Measurements from ENCODE around the gene WNK2. TPM values are rescaled to one million over a fixed set of nuclear protein-coding genes. Genes with fewer than 3 reads are reported as not detected.
"Not testable (repeated sequence)": the region's sequence is repeated elsewhere in the genome, so short reads cannot be mapped to it uniquely, and the experiment has no call there.

Gene WNK2
- total RNA-seq, 8 experiments from 2014 or later, result 0.77 to 34.3 (median 19.2) TPM

- in situ Hi-C loops (cut with MboI; ENCODE audit: low pct_unique_long_range_greater_than_20kb in 2 of 9, low sequenced_read_pairs in 9 of 9, unreplicated experiment in 9 of 9); ATAC-seq (replicated peaks in 6 of 8); H3K4me1 ChIP-seq (replicated peaks in 1 of 2); H3K4me3 ChIP-seq; H3K27ac ChIP-seq: not testable (repeated sequence)
- 31 to 94% (median 78%) methylated on average over 3 to 8 of the region's 8 CpGs for WGBS, 10 experiments
Measured at GRCh38 chr9:93359907-93360306, 176.0 kb downstream of the WNK2 start.

- 0 to 70% (median 48%) methylated on average over 1 to 3 of the region's 3 CpGs for whole genome bisulfite sequencing, 10 experiments
- no peaks in the 10 kb centered on the region for H3K4me1 ChIP-seq (replicated peaks in 1 of 2)
- H3K27ac ChIP-seq, result no peak overlapping the region
- no peak overlapping the region for H3K4me3 ChIP-seq
- ATAC-seq (replicated peaks in 6 of 8), result no peak
- in situ Hi-C loops (cut with MboI; ENCODE audit: low pct_unique_long_range_greater_than_20kb in 2 of 9, low sequenced_read_pairs in 9 of 9, unreplicated experiment in 9 of 9), result no loop called here
Measured at GRCh38 chr9:93361995-93362394, 178.1 kb downstream of the WNK2 start.

GRCh38 chr9:93364734-93365426, 180.9 kb downstream of the WNK2 start:
- 60 to 94% (median 60%) methylated on average over 1 to 2 of the region's 2 CpGs; no CpG with 5 or more reads in 5 of the 10 experiments for WGBS, 10 experiments
- in situ Hi-C loops (cut with MboI; ENCODE audit: low pct_unique_long_range_greater_than_20kb in 2 of 9, low sequenced_read_pairs in 9 of 9, unreplicated experiment in 9 of 9), result no loop called here
- Histone ChIP-seq H3K4me1 (replicated peaks in 1 of 2) (no peaks in the 10 kb centered on the region), H3K4me3 (no peak overlapping the region), H3K27ac (no peak overlapping the region)
- ATAC-seq (replicated peaks in 6 of 8), result no peak

GRCh38 chr9:93365427-93366118, 181.6 kb downstream of the WNK2 start:
- no peak overlapping the region for H3K27ac ChIP-seq
- WGBS, 10 experiments, result 50 to 70% (median 67%) methylated on average over 1 to 6 of the region's 12 CpGs; no CpG with 5 or more reads in 5 of the 10 experiments
- H3K4me3 ChIP-seq, result no peak overlapping the region
- no peak for ATAC-seq (replicated peaks in 6 of 8)
- in situ Hi-C loops (cut with MboI; ENCODE audit: low pct_unique_long_range_greater_than_20kb in 2 of 9, low sequenced_read_pairs in 9 of 9, unreplicated experiment in 9 of 9), result no loop called here
- H3K4me1 ChIP-seq (replicated peaks in 1 of 2), result no peaks in the 10 kb centered on the region

- in situ Hi-C loops (cut with MboI; ENCODE audit: low pct_unique_long_range_greater_than_20kb in 2 of 9, low sequenced_read_pairs in 9 of 9, unreplicated experiment in 9 of 9), result no loop called here
- no peak for ATAC-seq (replicated peaks in 6 of 8)
- Histone ChIP-seq H3K4me1 (replicated peaks in 1 of 2) (no peaks in the 10 kb centered on the region), H3K27ac (no peak overlapping the region), H3K4me3 (no peak overlapping the region)
- 10 to 78% (median 74%) methylated on average over 3 to 5 of the region's 12 CpGs; no CpG with 5 or more reads in 7 of the 10 experiments for WGBS, 10 experiments
Measured at GRCh38 chr9:93366119-93366447, 182.1 kb downstream of the WNK2 start.

GRCh38 chr9:93366486-93366885, 182.5 kb downstream of the WNK2 start:
- ATAC-seq (replicated peaks in 6 of 8); H3K4me1 ChIP-seq (replicated peaks in 1 of 2); H3K4me3 ChIP-seq; in situ Hi-C loops (cut with MboI; ENCODE audit: low pct_unique_long_range_greater_than_20kb in 2 of 9, low sequenced_read_pairs in 9 of 9, unreplicated experiment in 9 of 9); H3K27ac ChIP-seq: not testable (repeated sequence)
- 0 to 100% (median 76%) methylated on average over 1 to 2 of the region's 4 CpGs; no CpG with 5 or more reads in 5 of the 10 experiments for WGBS, 10 experiments

- Histone ChIP-seq H3K27ac (no peak overlapping the region), H3K4me3 (no peak overlapping the region), H3K4me1 (replicated peaks in 1 of 2) (no peaks in the 10 kb centered on the region)
- 67 to 100% (median 80%) methylated on average over 1 of the region's 1 CpG; no CpG with 5 or more reads in 7 of the 10 experiments for WGBS, 10 experiments
- in situ Hi-C loops (cut with MboI; ENCODE audit: low pct_unique_long_range_greater_than_20kb in 2 of 9, low sequenced_read_pairs in 9 of 9, unreplicated experiment in 9 of 9), result no loop called here
- ATAC-seq (replicated peaks in 6 of 8), result no peak
Measured at GRCh38 chr9:93368437-93368836, 184.5 kb downstream of the WNK2 start.

- H3K4me1 ChIP-seq (replicated peaks in 1 of 2), result no peaks in the 10 kb centered on the region
- H3K27ac ChIP-seq, result no peak overlapping the region
- WGBS, 10 experiments, result 38 to 100% (median 100%) methylated on average over 1 of the region's 1 CpG; no CpG with 5 or more reads in 3 of the 10 experiments
- in situ Hi-C loops (cut with MboI; ENCODE audit: low pct_unique_long_range_greater_than_20kb in 2 of 9, low sequenced_read_pairs in 9 of 9, unreplicated experiment in 9 of 9), result no loop called here
- H3K4me3 ChIP-seq, result no peak overlapping the region
- no peak for ATAC-seq (replicated peaks in 6 of 8)
Measured at GRCh38 chr9:93369686-93370085, 185.7 kb downstream of the WNK2 start.

Other genes with a start within 250 kb of the WNK2 start
- 10 to 100 TPM in 2 of 8 experiments, 1 to 10 TPM in 4, under 1 TPM in 2; 0.31 to 11.6 (median 6.3) TPM for gene FGD3, start 236.6 kb upstream of the WNK2 start, total RNA-seq
- gene SUSD3, start 125.4 kb upstream of the WNK2 start, total RNA-seq, result 1 to 10 TPM in 2 of 8 experiments, under 1 TPM in 2, not detected in 4; 0.29 to 8.5 (median 0.80) TPM
- 10 to 100 TPM; 17.5 to 57.7 (median 30.1) TPM for gene CARD19, start 87.9 kb upstream of the WNK2 start, total RNA-seq
- gene NINJ1, start 49.9 kb upstream of the WNK2 start, total RNA-seq, result 10 to 100 TPM; 12.2 to 59.1 (median 20.2) TPM